PC-3 (cell line): ENCODE measurements around the gene TXNRD1.

Experiments
- EZH2 ChIP-seq: fragments of 300-600 bp; sonication (generic); IDR thresholded peaks from one replicate; pipeline ENCODE4 v1.6.1; 2017; ENCODE audit warnings: antibody characterized with exemption, mild to moderate bottlenecking, low read length; ENCODE audit not compliant: unreplicated experiment
- EZH2phosphoT487 ChIP-seq: fragments of 300-600 bp; sonication (generic); IDR thresholded peaks from 2 replicates; pipeline ENCODE4 v1.6.1; 2018; ENCODE audit warnings: mild to moderate bottlenecking, antibody characterized with exemption, low read length, borderline replicate concordance
- TF ChIP-seq, protein P1 (sequence below): fragments of 300-600 bp; sonication (generic); conservative IDR thresholded peaks from 2 replicates; pipeline ENCODE4 v1.5.1; 2017; ENCODE audit warnings: antibody characterized with exemption, low read depth, mild to moderate bottlenecking, low read length

DNA sequence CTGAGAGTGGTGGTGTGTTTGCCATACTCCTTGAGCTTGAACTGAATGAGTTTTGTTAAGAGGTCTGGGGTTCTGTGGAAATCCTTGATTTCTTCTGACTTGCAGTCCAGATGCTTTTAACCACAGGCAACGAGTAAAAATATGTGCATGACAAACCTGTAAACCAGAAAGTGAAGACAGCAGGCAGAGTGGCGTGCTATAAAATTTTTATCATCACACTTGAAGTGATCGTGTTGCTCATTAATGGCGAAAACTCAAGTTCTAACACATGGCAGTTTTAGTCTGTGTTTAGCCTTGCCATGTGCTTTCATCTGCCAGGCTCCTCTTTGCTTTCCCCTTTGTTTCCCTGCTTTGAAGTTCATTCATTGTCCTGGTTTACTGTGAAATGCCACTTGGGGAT lies 28.0 kb downstream of the TXNRD1 start:
- TF ChIP-seq EZH2 (no peak), EZH2phosphoT487 (no peak)
- TF ChIP-seq, protein P1, sequence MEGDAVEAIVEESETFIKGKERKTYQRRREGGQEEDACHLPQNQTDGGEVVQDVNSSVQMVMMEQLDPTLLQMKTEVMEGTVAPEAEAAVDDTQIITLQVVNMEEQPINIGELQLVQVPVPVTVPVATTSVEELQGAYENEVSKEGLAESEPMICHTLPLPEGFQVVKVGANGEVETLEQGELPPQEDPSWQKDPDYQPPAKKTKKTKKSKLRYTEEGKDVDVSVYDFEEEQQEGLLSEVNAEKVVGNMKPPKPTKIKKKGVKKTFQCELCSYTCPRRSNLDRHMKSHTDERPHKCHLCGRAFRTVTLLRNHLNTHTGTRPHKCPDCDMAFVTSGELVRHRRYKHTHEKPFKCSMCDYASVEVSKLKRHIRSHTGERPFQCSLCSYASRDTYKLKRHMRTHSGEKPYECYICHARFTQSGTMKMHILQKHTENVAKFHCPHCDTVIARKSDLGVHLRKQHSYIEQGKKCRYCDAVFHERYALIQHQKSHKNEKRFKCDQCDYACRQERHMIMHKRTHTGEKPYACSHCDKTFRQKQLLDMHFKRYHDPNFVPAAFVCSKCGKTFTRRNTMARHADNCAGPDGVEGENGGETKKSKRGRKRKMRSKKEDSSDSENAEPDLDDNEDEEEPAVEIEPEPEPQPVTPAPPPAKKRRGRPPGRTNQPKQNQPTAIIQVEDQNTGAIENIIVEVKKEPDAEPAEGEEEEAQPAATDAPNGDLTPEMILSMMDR, result no peak
